HepG2 (cell line): ENCODE results near the gene FBXO9.

ENCODE experiments used
- POLR2A ChIP-seq, 2 experiments: IDR thresholded peaks; 2 replicates each; pipeline ENCODE4 v1.6.1; 2011; ENCODE audit warnings: low read depth in 2 of 2, low read length in 2 of 2, mild to moderate bottlenecking in 1 of 2, moderate library complexity in 1 of 2; ENCODE audit not compliant: insufficient read depth in 1 of 2
- RFX5 ChIP-seq: IDR thresholded peaks from 2 replicates; pipeline ENCODE4 v1.6.1; 2011; ENCODE audit warnings: low read depth, low read length, improper control_type of control experiment

GRCh38 chr6:53043581-53043980 is 21.6 kb upstream of the FBXO9 start:
- TF ChIP-seq POLR2A (IDR thresholded peaks at IDR 0.05; ENCODE audit: insufficient read depth in 1 of 2, low read depth in 2 of 2, low read length in 2 of 2): no peak
- TF ChIP-seq RFX5: no peak
